NOMO-1 treated with dmso at 0.1 percent for 144 hours (cell line): ENCODE data around the gene PPP1R11.
"Not testable (repeated sequence)": the region's sequence is repeated elsewhere in the genome, so short reads cannot be mapped to it uniquely, and the experiment has no call there.

Experiments used
- DNase-seq: peaks from one replicate; lab custom pipeline; 2025; ENCODE audit not compliant: unreplicated experiment; lab: John Stamatoyannopoulos, UW

Gene PPP1R11

GRCh38 chr6:30093951-30094661 lies 27.1 kb downstream of the PPP1R11 start:
- no peak for DNase-seq

- no peak for DNase-seq
These were observed 29.8 kb downstream of the PPP1R11 start for GRCh38 chr6:30096829-30097228.

GRCh38 chr6:30097902-30098768 lies 31.1 kb downstream of the PPP1R11 start:
- no peak for DNase-seq

- no peak for DNase-seq
These were observed 33.2 kb downstream of the PPP1R11 start for GRCh38 chr6:30100154-30100553.

GRCh38 chr6:30100585-30101443 lies 33.8 kb downstream of the PPP1R11 start:
- DNase-seq = no peak

- peak; percentile 21 for DNase-seq
These were observed 34.7 kb downstream of the PPP1R11 start for GRCh38 chr6:30101444-30102413.

GRCh38 chr6:30102414-30102969 lies 35.5 kb downstream of the PPP1R11 start:
- DNase-seq = no peak

GRCh38 chr6:30102970-30103871 lies 36.2 kb downstream of the PPP1R11 start:
- peak; percentile 76 for DNase-seq

GRCh38 chr6:30103872-30104179 lies 36.8 kb downstream of the PPP1R11 start:
- DNase-seq = no peak

GRCh38 chr6:30104661-30105060 lies 37.7 kb downstream of the PPP1R11 start:
- no peak for DNase-seq

- DNase-seq = no peak
These were observed 44.4 kb downstream of the PPP1R11 start for GRCh38 chr6:30111266-30111856.

- no peak for DNase-seq
These were observed 45.5 kb downstream of the PPP1R11 start for GRCh38 chr6:30112402-30112994.

GRCh38 chr6:30113003-30113759 lies 46.2 kb downstream of the PPP1R11 start, which contains the start of gene TRIM31:
Gene TRIM31, minus strand, starts transcription at chr6:30113090. Its CDS starts 285 bp downstream, at chr6:30112805.
- DNase-seq = no peak

- no peak for DNase-seq
These were observed 46.8 kb downstream of the PPP1R11 start for GRCh38 chr6:30113841-30114240.

- DNase-seq = no peak
These were observed 49.7 kb downstream of the PPP1R11 start for GRCh38 chr6:30116724-30117123.

- DNase-seq = not testable (repeated sequence)
These were observed 51.7 kb downstream of the PPP1R11 start for GRCh38 chr6:30118691-30119090.
